Measurements from ENCODE around the gene RGS6.

RGS6 gene

DNA sequence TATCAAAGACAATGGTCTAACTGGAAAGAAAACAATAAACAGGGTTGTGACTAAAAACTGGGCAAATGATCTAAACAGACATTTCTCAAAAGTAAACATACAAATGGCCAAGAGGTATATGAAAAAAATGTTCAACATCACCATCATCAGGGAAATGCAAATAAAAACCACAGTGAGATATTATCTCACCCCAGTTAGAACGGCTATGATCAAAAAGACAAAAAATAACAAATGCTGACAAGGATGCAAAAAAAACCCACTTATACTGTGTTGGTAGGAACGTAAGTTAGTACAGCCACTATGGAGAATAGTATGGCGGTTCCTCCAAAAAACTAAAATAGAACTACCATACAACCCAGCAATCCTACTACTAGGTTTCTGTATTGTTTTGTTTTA is 470.1 kb downstream of the RGS6 start:
- Histone ChIP-seq H3K27me3 (peaks cover 28% of the 10 kb centered on the region), H3K4me3 (ENCODE audit: low read depth in 1 of 2, low read length in 1 of 2) (no peak overlapping the region), H3K9me3 (no peaks in the 10 kb centered on the region), H3K36me3 (no peaks in the 10 kb centered on the region), H3K27ac (no peak overlapping the region), H3K4me1 (ENCODE audit: control insufficient read depth in 1 of 2, insufficient read depth in 1 of 2, low read depth in 1 of 2, low read length in 1 of 2) (no peaks in the 10 kb centered on the region)
- TF ChIP-seq CTCF (IDR thresholded peaks at IDR 0.05) = no peak

- Histone ChIP-seq H3K9me3 (no peaks in the 10 kb centered on the region), H3K27me3 (peaks cover 28% of the 10 kb centered on the region), H3K4me1 (ENCODE audit: control insufficient read depth in 1 of 2, insufficient read depth in 1 of 2, low read depth in 1 of 2, low read length in 1 of 2) (no peaks in the 10 kb centered on the region), H3K36me3 (no peaks in the 10 kb centered on the region), H3K4me3 (ENCODE audit: low read depth in 1 of 2, low read length in 1 of 2) (no peak overlapping the region), H3K27ac (no peak overlapping the region)
- no peak for TF ChIP-seq CTCF (IDR thresholded peaks at IDR 0.05)
Observed at GRCh38 chr14:72404106-72404774, 472.0 kb downstream of the RGS6 start.

DNA sequence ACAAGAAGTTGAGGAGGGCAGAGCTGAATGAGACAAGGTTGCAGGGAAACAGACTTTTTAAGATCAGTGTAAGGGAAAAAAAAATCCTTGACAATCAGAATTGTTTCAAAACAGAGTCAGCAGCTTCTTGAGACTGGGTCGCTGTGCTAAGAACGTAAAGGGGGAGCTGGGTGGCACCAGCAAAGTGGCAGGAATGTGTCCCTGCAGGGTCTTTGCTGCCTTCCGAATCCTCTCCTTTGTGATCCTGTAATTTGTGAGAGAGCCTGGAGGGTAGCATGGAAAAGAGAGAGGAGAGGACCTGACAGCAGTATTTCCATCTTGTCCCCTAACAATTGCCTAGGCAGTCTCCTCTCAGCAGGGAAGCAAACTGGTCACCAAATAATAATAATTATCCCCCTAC is 472.8 kb downstream of the RGS6 start:
- Histone ChIP-seq H3K4me1 (ENCODE audit: control insufficient read depth in 1 of 2, insufficient read depth in 1 of 2, low read depth in 1 of 2, low read length in 1 of 2) (no peaks in the 10 kb centered on the region), H3K27me3 (peaks cover 28% of the 10 kb centered on the region)

GRCh38 chr14:72408020-72408419 is 475.8 kb downstream of the RGS6 start:
- H3K4me1 ChIP-seq (ENCODE audit: control insufficient read depth in 1 of 2, insufficient read depth in 1 of 2, low read depth in 1 of 2, low read length in 1 of 2) = no peaks in the 10 kb centered on the region
- no peak overlapping the region for H3K4me3 ChIP-seq (ENCODE audit: low read depth in 1 of 2, low read length in 1 of 2)
- H3K27ac ChIP-seq = no peak overlapping the region
- H3K27me3 ChIP-seq = peaks cover under 1% of the 10 kb centered on the region
- H3K9me3 ChIP-seq = no peaks in the 10 kb centered on the region
- TF ChIP-seq CTCF (IDR thresholded peaks at IDR 0.05) = no peak
- H3K36me3 ChIP-seq = no peaks in the 10 kb centered on the region

More for the DNA sequence above, 472.8 kb downstream of the RGS6 start:
- no peak for TF ChIP-seq CTCF (IDR thresholded peaks at IDR 0.05)
- Histone ChIP-seq H3K9me3 (no peaks in the 10 kb centered on the region), H3K36me3 (no peaks in the 10 kb centered on the region), H3K4me3 (ENCODE audit: low read depth in 1 of 2, low read length in 1 of 2) (no peak overlapping the region), H3K27ac (no peak overlapping the region)

GRCh38 chr14:72409047-72409446 is 476.8 kb downstream of the RGS6 start:
- H3K27me3 ChIP-seq = no peaks in the 10 kb centered on the region
- no peaks in the 10 kb centered on the region for H3K36me3 ChIP-seq
- H3K4me3 ChIP-seq (ENCODE audit: low read depth in 1 of 2, low read length in 1 of 2) = no peak overlapping the region
- TF ChIP-seq CTCF (IDR thresholded peaks at IDR 0.05) = no peak
- H3K4me1 ChIP-seq (ENCODE audit: control insufficient read depth in 1 of 2, insufficient read depth in 1 of 2, low read depth in 1 of 2, low read length in 1 of 2) = no peaks in the 10 kb centered on the region
- no peak overlapping the region for H3K27ac ChIP-seq
- H3K9me3 ChIP-seq = no peaks in the 10 kb centered on the region

All from neutrophil (primary cell).